HL-60 (cell line): ENCODE measurements around the gene BAHCC1.

Experiments used
- DNase-seq, 2 experiments: peaks; one replicate each; pipeline ENCODE4 v3.0.0-alpha.2; 2010 to 2020; ENCODE audit warnings: low read depth in 1 of 2, low spot score in 1 of 2
- H3K27ac ChIP-seq: fragments of 250-450 bp; sonication (Bioruptor Pico); replicated peaks from 2 replicates; pipeline ENCODE4 v1.5.1; 2020; ENCODE audit warnings: mild to moderate bottlenecking, moderate library complexity
- H3K27me3 ChIP-seq: fragments of 250-450 bp; sonication (Bioruptor Pico); 2 replicates; pipeline ENCODE4 v1.5.1; 2021; ENCODE audit warnings: mild to moderate bottlenecking, moderate library complexity; ENCODE audit not compliant: insufficient read depth, poor library complexity, severe bottlenecking
- H3K4me3 ChIP-seq: replicated peaks from 2 replicates; pipeline ENCODE4 v1.5.1; 2011; ENCODE audit warnings: mild to moderate bottlenecking, control low read depth, low read length; ENCODE audit not compliant: insufficient read depth
- CTCF ChIP-seq: IDR thresholded peaks from one replicate; pipeline ENCODE4 v1.5.1; 2011; ENCODE audit warnings: low read length, control low read depth, inconsistent platforms; ENCODE audit not compliant: insufficient read depth
- GABPA ChIP-seq: IDR thresholded peaks from 2 replicates; pipeline ENCODE4 v1.6.1; 2012; ENCODE audit warnings: low read depth
- POLR2AphosphoS5 ChIP-seq: IDR thresholded peaks from 2 replicates; pipeline ENCODE4 v1.6.1; 2012; ENCODE audit warnings: low read depth
- SPI1 ChIP-seq: IDR thresholded peaks from 2 replicates; pipeline ENCODE4 v1.6.1; 2012; ENCODE audit warnings: low read depth, mild to moderate bottlenecking, borderline replicate concordance
- TF ChIP-seq, protein P1 (sequence below): IDR thresholded peaks from 2 replicates; pipeline ENCODE4 v1.6.1; 2012; ENCODE audit warnings: low read depth; ENCODE audit not compliant: insufficient replicate concordance

The BAHCC1 gene

GRCh38 chr17:81417879-81418709, 22.8 kb downstream of the BAHCC1 start:
- DNase-seq: no peak
- H3K27ac ChIP-seq: no peak overlapping the region
- H3K4me3 ChIP-seq: no peak overlapping the region

GRCh38 chr17:81418710-81419318, 23.6 kb downstream of the BAHCC1 start:
- TF ChIP-seq CTCF (no peak), GABPA (no peak), SPI1 (no peak), POLR2AphosphoS5 (no peak)
- TF ChIP-seq, protein P1, sequence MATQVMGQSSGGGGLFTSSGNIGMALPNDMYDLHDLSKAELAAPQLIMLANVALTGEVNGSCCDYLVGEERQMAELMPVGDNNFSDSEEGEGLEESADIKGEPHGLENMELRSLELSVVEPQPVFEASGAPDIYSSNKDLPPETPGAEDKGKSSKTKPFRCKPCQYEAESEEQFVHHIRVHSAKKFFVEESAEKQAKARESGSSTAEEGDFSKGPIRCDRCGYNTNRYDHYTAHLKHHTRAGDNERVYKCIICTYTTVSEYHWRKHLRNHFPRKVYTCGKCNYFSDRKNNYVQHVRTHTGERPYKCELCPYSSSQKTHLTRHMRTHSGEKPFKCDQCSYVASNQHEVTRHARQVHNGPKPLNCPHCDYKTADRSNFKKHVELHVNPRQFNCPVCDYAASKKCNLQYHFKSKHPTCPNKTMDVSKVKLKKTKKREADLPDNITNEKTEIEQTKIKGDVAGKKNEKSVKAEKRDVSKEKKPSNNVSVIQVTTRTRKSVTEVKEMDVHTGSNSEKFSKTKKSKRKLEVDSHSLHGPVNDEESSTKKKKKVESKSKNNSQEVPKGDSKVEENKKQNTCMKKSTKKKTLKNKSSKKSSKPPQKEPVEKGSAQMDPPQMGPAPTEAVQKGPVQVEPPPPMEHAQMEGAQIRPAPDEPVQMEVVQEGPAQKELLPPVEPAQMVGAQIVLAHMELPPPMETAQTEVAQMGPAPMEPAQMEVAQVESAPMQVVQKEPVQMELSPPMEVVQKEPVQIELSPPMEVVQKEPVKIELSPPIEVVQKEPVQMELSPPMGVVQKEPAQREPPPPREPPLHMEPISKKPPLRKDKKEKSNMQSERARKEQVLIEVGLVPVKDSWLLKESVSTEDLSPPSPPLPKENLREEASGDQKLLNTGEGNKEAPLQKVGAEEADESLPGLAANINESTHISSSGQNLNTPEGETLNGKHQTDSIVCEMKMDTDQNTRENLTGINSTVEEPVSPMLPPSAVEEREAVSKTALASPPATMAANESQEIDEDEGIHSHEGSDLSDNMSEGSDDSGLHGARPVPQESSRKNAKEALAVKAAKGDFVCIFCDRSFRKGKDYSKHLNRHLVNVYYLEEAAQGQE: no peak
- Histone ChIP-seq H3K27me3 (no peaks in the 10 kb centered on the region), H3K27ac (no peak overlapping the region), H3K4me3 (no peak overlapping the region)
- no peak for DNase-seq

More at GRCh38 chr17:81417879-81418709, 22.8 kb downstream of the BAHCC1 start:
- TF ChIP-seq CTCF: no peak
- TF ChIP-seq, protein P1: no peak
- TF ChIP-seq POLR2AphosphoS5: no peak
- TF ChIP-seq GABPA: no peak
- no peak for TF ChIP-seq SPI1
- no peaks in the 10 kb centered on the region for H3K27me3 ChIP-seq

GRCh38 chr17:81419319-81419885, 24.1 kb downstream of the BAHCC1 start:
- no peak for DNase-seq
- Histone ChIP-seq H3K4me3 (no peak overlapping the region), H3K27ac (no peak overlapping the region), H3K27me3 (no peaks in the 10 kb centered on the region)
- TF ChIP-seq CTCF (no peak), POLR2AphosphoS5 (no peak), GABPA (no peak), SPI1 (no peak)
- TF ChIP-seq, protein P1: no peak
